DOHH2 (cell line): ENCODE measurements around the gene DACT3.

Experiments
- H3F3A ChIP-seq: fragments of 200-600 bp; sonication (generic), shearing (Covaris generic); 2 replicates; pipeline ENCODE4 v1.6.0; 2016; ENCODE audit warnings: antibody characterized with exemption, mild to moderate bottlenecking; ENCODE audit not compliant: control insufficient read depth, insufficient read depth
- H3K27ac ChIP-seq: fragments of 200-600 bp; sonication (generic); 2 replicates; pipeline ENCODE4 v1.5.1; 2014; ENCODE audit warnings: low read depth, mild to moderate bottlenecking, low read length, moderate library complexity
- H3K27me3 ChIP-seq: fragments of 200-600 bp; sonication (generic); 2 replicates; pipeline ENCODE4 v1.6.1; 2014; ENCODE audit warnings: mild to moderate bottlenecking, low read length, mixed read lengths; ENCODE audit not compliant: control insufficient read depth
- H3K36me3 ChIP-seq: fragments of 200-600 bp; sonication (generic); 2 replicates; pipeline ENCODE4 v1.6.1; 2014; ENCODE audit warnings: mild to moderate bottlenecking, low read length, moderate library complexity, mixed read lengths; ENCODE audit not compliant: control insufficient read depth
- H3K4me1 ChIP-seq: fragments of 200-600 bp; sonication (generic); 2 replicates; pipeline ENCODE4 v1.6.1; 2014; ENCODE audit warnings: mild to moderate bottlenecking, low read length, mixed read lengths; ENCODE audit not compliant: control insufficient read depth
- H3K4me2 ChIP-seq: fragments of 200-600 bp; sonication (generic); 2 replicates; pipeline ENCODE4 v1.6.0; 2014; ENCODE audit warnings: mild to moderate bottlenecking, low read length, moderate library complexity
- H3K4me3 ChIP-seq: fragments of 200-600 bp; sonication (generic); 2 replicates; pipeline ENCODE4 v1.5.1; 2014; ENCODE audit warnings: mild to moderate bottlenecking, low read length, mixed read lengths
- H3K79me2 ChIP-seq: fragments of 200-600 bp; sonication (generic); 2 replicates; pipeline ENCODE4 v1.6.1; 2014; ENCODE audit warnings: mild to moderate bottlenecking, low read length, mixed read lengths; ENCODE audit not compliant: control insufficient read depth
- H3K9me2 ChIP-seq: fragments of 200-600 bp; sonication (generic); replicated peaks from 2 replicates; pipeline ENCODE4 v1.6.1; 2014; ENCODE audit warnings: mild to moderate bottlenecking, low read length, mixed read lengths; ENCODE audit not compliant: control insufficient read depth
- H3K9me3 ChIP-seq: fragments of 200-600 bp; sonication (generic); 2 replicates; pipeline ENCODE4 v1.6.1; 2014; ENCODE audit warnings: antibody characterized with exemption, low read length, mixed read lengths; ENCODE audit not compliant: control insufficient read depth, insufficient read depth
- H4K20me1 ChIP-seq: fragments of 200-600 bp; sonication (generic); 2 replicates; pipeline ENCODE4 v1.6.0; 2014; ENCODE audit warnings: low read depth, mild to moderate bottlenecking, antibody characterized with exemption, low read length, moderate library complexity; ENCODE audit not compliant: control insufficient read depth, insufficient read depth
- CTCF ChIP-seq: fragments of 200-600 bp; sonication (generic); IDR thresholded peaks from one replicate; pipeline ENCODE4 v1.5.1; 2014; ENCODE audit warnings: antibody characterized with exemption, mild to moderate bottlenecking, low read depth, low read length; ENCODE audit not compliant: poor library complexity, severe bottlenecking
- EZH2phosphoT487 ChIP-seq: fragments of 200-600 bp; sonication (generic); IDR thresholded peaks from 2 replicates; pipeline ENCODE4 v1.6.1; 2017; ENCODE audit warnings: borderline replicate concordance, mild to moderate bottlenecking, antibody characterized with exemption, low read length, moderate library complexity, mixed read lengths

DACT3 gene

GRCh38 chr19:46696866-46697203, 35.9 kb upstream of the DACT3 start:
- no peaks in the 10 kb centered on the region for H3K79me2 ChIP-seq
- peaks cover 87% of the 10 kb centered on the region for H3K36me3 ChIP-seq
- no peaks in the 10 kb centered on the region for H3K27me3 ChIP-seq
- no peak for TF ChIP-seq EZH2phosphoT487
- TF ChIP-seq CTCF: no peak
- H3K27ac ChIP-seq: no peak overlapping the region
- no peaks in the 10 kb centered on the region for H4K20me1 ChIP-seq
- no peaks in the 10 kb centered on the region for H3K9me3 ChIP-seq
- H3K9me2 ChIP-seq: no peaks in the 10 kb centered on the region
- H3K4me3 ChIP-seq: no peak overlapping the region
- no peaks in the 10 kb centered on the region for H3K4me1 ChIP-seq
- no peaks in the 10 kb centered on the region for H3F3A ChIP-seq
- H3K4me2 ChIP-seq: no peak overlapping the region

GRCh38 chr19:46696052-46696451, 35.1 kb upstream of the DACT3 start:
- Histone ChIP-seq H3K27me3 (no peaks in the 10 kb centered on the region), H3K4me3 (no peak overlapping the region), H3K36me3 (peaks cover 87% of the 10 kb centered on the region), H3F3A (no peaks in the 10 kb centered on the region), H3K4me1 (no peaks in the 10 kb centered on the region), H3K27ac (no peak overlapping the region), H3K9me2 (no peaks in the 10 kb centered on the region), H3K4me2 (no peak overlapping the region), H3K79me2 (no peaks in the 10 kb centered on the region), H3K9me3 (no peaks in the 10 kb centered on the region), H4K20me1 (no peaks in the 10 kb centered on the region)
- no peak for TF ChIP-seq EZH2phosphoT487
- no peak for TF ChIP-seq CTCF

GRCh38 chr19:46693760-46694159, 32.8 kb upstream of the DACT3 start:
- Histone ChIP-seq H3K27ac (no peak overlapping the region), H3F3A (no peaks in the 10 kb centered on the region), H3K27me3 (no peaks in the 10 kb centered on the region), H3K9me2 (no peaks in the 10 kb centered on the region), H4K20me1 (no peaks in the 10 kb centered on the region), H3K79me2 (no peaks in the 10 kb centered on the region), H3K4me1 (no peaks in the 10 kb centered on the region), H3K4me3 (no peak overlapping the region), H3K9me3 (no peaks in the 10 kb centered on the region), H3K4me2 (no peak overlapping the region), H3K36me3 (peaks cover 87% of the 10 kb centered on the region)
- TF ChIP-seq EZH2phosphoT487 (no peak), CTCF (no peak)
